Stimulated activated CD4-positive, alpha-beta T cell treated with anti-CD3 and anti-CD28 coated beads, Interleukin-2, amount 100 ng/mL, for 48 hours (primary cell): ENCODE data around the gene KBTBD12.
A peak's percentile ranks its signal among the peaks of the same experiment; 100 is the strongest.
"Not testable (repeated sequence)": the region's sequence is repeated elsewhere in the genome, so short reads cannot be mapped to it uniquely, and the experiment has no call there.

Experiments used
- DNase-seq, 2 donors: peaks; one replicate each; pipeline ENCODE4 v3.0.0-alpha.2; 2020

The KBTBD12 gene

GRCh38 chr3:127915115-127915936 is at the start of gene KBTBD12:
KBTBD12 (plus strand) TSS chr3:127915232; CDS start chr3:127923062, 7,830 bp downstream.
- DNase-seq, result no peak

- DNase-seq, result no peak
These were observed 49.1 kb upstream of the KBTBD12 start for GRCh38 chr3:127865941-127866340.

- DNase-seq, result no peak
These were observed 47.6 kb upstream of the KBTBD12 start for GRCh38 chr3:127867412-127867811.

GRCh38 chr3:127867986-127868385 is 47.0 kb upstream of the KBTBD12 start:
- no peak for DNase-seq

GRCh38 chr3:127870156-127870555 is 44.9 kb upstream of the KBTBD12 start:
- DNase-seq, result no peak

- not testable (repeated sequence) for DNase-seq
These were observed 40.9 kb upstream of the KBTBD12 start for GRCh38 chr3:127874097-127874496.

- DNase-seq, result no peak
These were observed 33.4 kb upstream of the KBTBD12 start for GRCh38 chr3:127881586-127881985.

- DNase-seq, result no peak
These were observed 31.0 kb upstream of the KBTBD12 start for GRCh38 chr3:127884041-127884440.

GRCh38 chr3:127886231-127886955 is 28.6 kb upstream of the KBTBD12 start:
- no peak for DNase-seq

- DNase-seq, result no peak
These were observed 28.1 kb upstream of the KBTBD12 start for GRCh38 chr3:127886956-127887231.

GRCh38 chr3:127887321-127887720 is 27.7 kb upstream of the KBTBD12 start:
- no peak for DNase-seq

GRCh38 chr3:127888156-127888555 is 26.9 kb upstream of the KBTBD12 start:
- no peak for DNase-seq

- no peak for DNase-seq
These were observed 26.4 kb upstream of the KBTBD12 start for GRCh38 chr3:127888564-127889107.

- DNase-seq, result no peak
These were observed 25.6 kb upstream of the KBTBD12 start for GRCh38 chr3:127889461-127889863.

GRCh38 chr3:127889976-127890650 is 24.9 kb upstream of the KBTBD12 start:
- no peak for DNase-seq

GRCh38 chr3:127890651-127891290 is 24.3 kb upstream of the KBTBD12 start:
- peak; percentile 5 to 12 for DNase-seq

- no peak for DNase-seq
These were observed 20.6 kb upstream of the KBTBD12 start for GRCh38 chr3:127894481-127894880.

GRCh38 chr3:127899200-127899599 is 15.8 kb upstream of the KBTBD12 start:
- DNase-seq, result no peak

- DNase-seq, result no peak
These were observed 15.3 kb upstream of the KBTBD12 start for GRCh38 chr3:127899766-127900165.

GRCh38 chr3:127900536-127900935 is 14.5 kb upstream of the KBTBD12 start:
- DNase-seq, result no peak

GRCh38 chr3:127902486-127902885 is 12.5 kb upstream of the KBTBD12 start:
- DNase-seq, result no peak

GRCh38 chr3:127903611-127904375 is 11.2 kb upstream of the KBTBD12 start:
- no peak for DNase-seq
